GM04503 (cell line): ENCODE measurements around the gene TNFRSF25.

ENCODE experiments used
- DNase-seq: peaks from one replicate; pipeline ENCODE4 v3.0.0-alpha.2; 2012; ENCODE audit warnings: low read depth

TNFRSF25 gene

GRCh38 chr1:6487804-6488484 lies 22.0 kb upstream of the TNFRSF25 start:
- DNase-seq, result no peak

GRCh38 chr1:6486433-6487011 lies 20.5 kb upstream of the TNFRSF25 start:
- no peak for DNase-seq

GRCh38 chr1:6485168-6486101 lies 19.5 kb upstream of the TNFRSF25 start:
- DNase-seq, result no peak

GRCh38 chr1:6484826-6485167 lies 18.8 kb upstream of the TNFRSF25 start:
- no peak for DNase-seq

GRCh38 chr1:6483761-6484117 lies 17.8 kb upstream of the TNFRSF25 start:
- no peak for DNase-seq

- no peak for DNase-seq
These were observed 17.2 kb upstream of the TNFRSF25 start for GRCh38 chr1:6483017-6483760.

- DNase-seq, result no peak
These were observed 15.8 kb upstream of the TNFRSF25 start for GRCh38 chr1:6481820-6482219.

GRCh38 chr1:6477039-6477820 lies 11.3 kb upstream of the TNFRSF25 start:
- DNase-seq, result no peak

- no peak for DNase-seq
These were observed 10.5 kb upstream of the TNFRSF25 start for GRCh38 chr1:6476483-6476882.

- DNase-seq, result no peak
These were observed 9.6 kb upstream of the TNFRSF25 start for GRCh38 chr1:6475381-6476133.

- no peak for DNase-seq
These were observed 8.9 kb upstream of the TNFRSF25 start for GRCh38 chr1:6474815-6475282.

GRCh38 chr1:6473974-6474814 lies 8.2 kb upstream of the TNFRSF25 start:
- DNase-seq, result no peak

- no peak for DNase-seq
These were observed 7.2 kb upstream of the TNFRSF25 start for GRCh38 chr1:6473156-6473555.

- no peak for DNase-seq
These were observed 6.4 kb upstream of the TNFRSF25 start for GRCh38 chr1:6472391-6472790.

- DNase-seq, result no peak
These were observed 6.0 kb upstream of the TNFRSF25 start for GRCh38 chr1:6471970-6472368.

- DNase-seq, result no peak
These were observed 5.4 kb upstream of the TNFRSF25 start for GRCh38 chr1:6471086-6471969.

GRCh38 chr1:6470132-6471085 lies 4.4 kb upstream of the TNFRSF25 start:
- no peak for DNase-seq
